Inferior parietal cortex (tissue), 1 donor: ENCODE data around the gene NXT1.
"Not testable (repeated sequence)": the region's sequence is repeated elsewhere in the genome, so short reads cannot be mapped to it uniquely, and the experiment has no call there.

Source experiments
- DNase-seq: peaks from one replicate; pipeline ENCODE4 v3.0.0-alpha.2; 2016; ENCODE audit errors: extremely low spot score

Gene NXT1

DNA sequence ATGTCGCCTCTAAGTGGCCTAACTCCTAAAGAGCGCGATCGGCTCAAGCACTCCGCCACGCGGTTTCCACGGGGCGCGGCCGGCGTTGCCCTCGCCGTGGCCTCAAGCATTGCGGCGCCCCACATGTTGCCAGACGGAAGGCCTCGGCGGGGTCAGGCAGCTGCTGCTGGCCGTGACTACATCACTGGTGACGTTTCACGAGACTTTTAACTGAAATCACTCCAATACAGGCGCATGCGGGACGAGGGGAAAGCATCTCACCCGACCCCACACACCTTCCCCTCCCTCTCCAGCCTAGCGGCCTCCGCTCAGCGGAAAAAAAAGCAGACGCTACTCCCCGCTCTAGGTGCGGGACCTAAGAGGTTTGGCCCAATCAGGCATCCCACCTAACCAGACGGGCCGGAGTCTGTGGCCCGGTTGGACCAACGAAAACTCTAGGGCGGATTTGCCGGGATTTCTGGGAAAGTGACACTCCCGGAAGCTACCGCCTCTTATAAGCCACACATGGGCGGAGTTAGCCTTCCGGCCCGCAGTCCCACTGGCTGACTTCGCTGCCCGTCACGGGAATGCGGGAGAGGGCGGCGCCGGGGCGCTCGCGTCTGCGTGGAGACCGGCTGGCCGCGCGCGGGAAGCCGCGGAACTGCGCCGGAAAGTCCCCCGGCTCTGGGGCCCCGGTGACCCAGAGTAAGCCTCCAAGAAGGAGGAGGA is at the start of gene NXT1:
Gene NXT1, plus strand, starts transcription at position 596 of the 708 bp plus-strand sequence. CDS start 3,251 bp downstream, outside the sequence.
- peak; percentile 99 for DNase-seq

GRCh38 chr20:23301436-23302050 is 49.0 kb upstream of the NXT1 start:
- DNase-seq: no peak

DNA sequence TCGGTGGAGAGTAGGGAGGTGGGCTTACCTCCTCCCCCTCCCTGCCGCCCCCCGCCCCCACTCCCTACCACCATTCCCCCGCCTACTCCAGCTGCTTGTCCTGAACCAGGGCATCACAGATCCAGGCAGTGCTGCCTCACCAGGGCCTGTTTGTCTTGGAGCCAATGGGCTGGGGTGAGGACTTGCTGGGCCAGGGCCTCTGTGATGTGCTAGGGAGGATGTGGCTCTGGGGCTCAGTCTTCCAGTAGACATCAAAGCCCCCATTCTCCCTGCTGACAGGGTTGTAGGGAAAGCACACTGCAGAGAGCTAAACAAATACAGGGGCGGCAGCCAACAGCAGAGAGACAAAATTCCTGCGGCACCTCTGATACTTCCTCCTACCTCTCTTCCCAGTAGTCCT is 48.2 kb upstream of the NXT1 start:
- no peak for DNase-seq

DNA sequence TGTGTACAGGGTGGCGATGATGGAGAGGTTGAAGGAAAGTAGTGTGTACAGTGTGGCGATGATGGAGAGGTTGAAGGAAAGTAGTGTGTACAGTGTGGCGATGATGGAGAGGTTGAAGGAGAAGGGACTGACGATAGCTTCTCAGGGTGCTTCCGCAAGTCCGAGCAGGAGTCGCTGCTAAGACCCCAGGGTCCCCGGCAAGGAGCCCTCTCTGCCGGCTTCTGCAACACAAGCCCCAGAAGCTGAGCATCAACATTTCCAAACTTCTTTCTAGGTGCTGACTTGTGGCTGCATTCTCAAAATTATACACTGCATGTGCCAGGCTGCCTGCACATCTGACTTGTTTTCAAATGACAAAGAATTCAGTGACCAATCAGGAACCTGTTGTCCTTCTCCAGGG is 47.8 kb upstream of the NXT1 start:
- DNase-seq: no peak

DNA sequence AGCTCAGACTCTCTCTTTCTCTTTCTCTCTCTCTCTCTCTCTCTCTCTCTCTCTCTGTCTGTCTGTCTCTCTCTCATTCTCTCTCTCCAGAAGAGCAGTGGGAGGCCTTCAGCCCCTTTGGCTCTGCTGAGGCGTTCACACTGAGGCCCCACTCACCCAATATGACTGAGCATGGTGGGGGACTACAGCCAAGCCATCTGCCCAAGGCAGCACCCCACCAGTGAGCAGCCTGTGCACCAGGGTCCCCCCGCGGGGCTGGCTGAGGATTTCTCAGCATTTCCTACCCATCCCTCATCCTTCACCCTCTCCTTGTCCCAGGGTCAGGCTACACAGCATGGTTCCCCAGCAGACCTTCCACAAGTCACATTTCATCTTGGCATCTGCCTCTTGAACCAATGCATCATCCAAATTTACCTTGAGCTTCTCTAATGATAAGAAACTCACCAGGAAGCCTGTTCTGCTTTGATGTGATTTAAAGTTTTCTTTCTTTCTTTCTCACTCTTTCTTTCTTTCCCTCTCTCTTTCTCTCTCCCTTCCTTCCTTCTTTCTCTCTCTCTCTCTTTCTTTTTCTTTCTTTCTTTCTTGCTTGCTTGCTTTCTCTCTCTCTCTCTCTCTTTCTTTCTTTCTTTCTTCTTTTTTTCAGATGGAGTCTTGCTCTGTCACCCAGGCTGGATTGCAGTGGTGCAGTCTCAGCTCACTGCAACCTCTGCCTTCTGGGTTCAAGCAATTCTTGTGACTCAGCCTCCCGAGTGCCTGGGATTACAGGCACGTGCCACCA is 47.1 kb upstream of the NXT1 start:
- DNase-seq: no peak

DNA sequence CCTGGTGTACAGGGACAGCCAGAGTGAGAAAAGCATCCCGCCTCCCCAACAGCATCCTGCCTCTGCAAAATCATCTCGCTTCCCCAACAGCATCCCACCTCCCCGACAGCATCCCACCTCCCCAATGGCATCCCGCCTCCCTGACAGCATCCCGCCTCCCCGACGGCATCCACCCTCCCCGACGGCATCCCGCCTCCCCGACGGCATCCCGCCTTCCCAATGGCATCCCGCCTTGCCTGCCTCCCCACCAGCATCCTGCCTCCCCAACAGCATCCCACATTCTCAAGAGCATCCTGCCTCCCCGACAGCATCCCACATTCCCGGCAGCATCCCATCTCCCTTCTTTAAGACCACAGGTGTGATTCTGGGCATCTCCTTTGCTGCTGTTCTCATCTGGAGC is 46.0 kb upstream of the NXT1 start:
- no peak for DNase-seq

- no peak for DNase-seq
These were observed 45.5 kb upstream of the NXT1 start for GRCh38 chr20:23305098-23305497.

GRCh38 chr20:23307393-23307792 is 43.2 kb upstream of the NXT1 start:
- DNase-seq: not testable (repeated sequence)

GRCh38 chr20:23308024-23308423 is 42.6 kb upstream of the NXT1 start:
- no peak for DNase-seq

DNA sequence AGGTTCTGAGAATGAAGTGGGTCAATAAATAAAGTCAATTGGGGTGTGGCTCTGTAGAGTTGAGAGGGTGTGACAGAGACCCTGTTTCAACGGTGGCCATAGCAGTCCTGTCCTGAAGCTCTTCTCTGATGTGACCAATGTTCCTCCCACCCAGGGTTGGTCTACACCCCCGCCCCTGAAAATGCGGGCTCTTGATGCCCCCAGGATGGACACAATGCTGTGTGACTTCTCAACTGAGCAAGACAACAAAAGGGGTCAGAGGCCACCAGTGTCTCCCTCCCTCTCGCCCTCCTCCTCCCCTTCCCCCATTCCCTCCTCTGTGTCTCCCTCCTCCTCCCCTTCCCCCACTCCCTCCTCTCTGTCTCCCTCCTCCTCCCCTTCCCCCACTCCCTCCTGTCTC is 41.7 kb upstream of the NXT1 start:
- DNase-seq: no peak

DNA sequence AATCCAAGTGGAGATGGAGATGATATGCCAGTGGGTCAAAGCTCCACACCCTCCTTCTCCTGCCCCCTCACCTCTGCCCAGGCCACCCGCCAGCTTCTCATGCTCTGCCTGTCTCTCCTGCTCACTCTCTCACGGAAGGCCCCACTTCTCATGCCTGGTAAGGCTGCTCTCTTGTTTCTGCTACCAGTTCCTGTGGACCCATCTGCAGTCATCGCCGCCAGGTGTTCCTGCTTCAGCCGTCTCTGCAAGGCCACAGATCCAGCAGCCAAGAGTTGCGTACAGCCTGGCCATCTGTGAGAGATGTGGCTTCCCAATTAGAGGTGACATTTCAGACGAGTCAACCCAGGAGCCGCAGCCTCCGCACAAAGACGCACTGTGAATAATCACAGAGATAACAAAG is 40.8 kb upstream of the NXT1 start:
- no peak for DNase-seq

GRCh38 chr20:23311947-23312506 is 38.6 kb upstream of the NXT1 start:
- DNase-seq: peak; percentile 7

DNA sequence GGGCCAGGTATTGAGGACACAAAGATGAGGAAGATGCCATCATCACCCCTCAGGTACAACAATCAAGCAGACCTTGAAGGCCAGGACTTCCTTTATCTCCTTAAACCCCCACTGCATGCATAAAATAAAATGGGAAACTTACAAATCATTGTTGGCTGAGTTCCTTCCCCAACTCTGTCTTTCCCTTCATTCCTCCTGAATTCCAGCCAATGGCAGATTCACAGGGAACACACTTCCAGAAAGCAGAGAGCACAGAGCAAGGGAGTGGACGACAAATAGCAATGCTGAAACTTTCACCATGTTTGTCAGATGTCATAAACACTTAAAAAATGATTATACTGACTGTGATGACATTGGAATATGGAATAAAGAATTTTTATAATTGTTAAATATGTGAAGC is 37.3 kb upstream of the NXT1 start:
- no peak for DNase-seq

DNA sequence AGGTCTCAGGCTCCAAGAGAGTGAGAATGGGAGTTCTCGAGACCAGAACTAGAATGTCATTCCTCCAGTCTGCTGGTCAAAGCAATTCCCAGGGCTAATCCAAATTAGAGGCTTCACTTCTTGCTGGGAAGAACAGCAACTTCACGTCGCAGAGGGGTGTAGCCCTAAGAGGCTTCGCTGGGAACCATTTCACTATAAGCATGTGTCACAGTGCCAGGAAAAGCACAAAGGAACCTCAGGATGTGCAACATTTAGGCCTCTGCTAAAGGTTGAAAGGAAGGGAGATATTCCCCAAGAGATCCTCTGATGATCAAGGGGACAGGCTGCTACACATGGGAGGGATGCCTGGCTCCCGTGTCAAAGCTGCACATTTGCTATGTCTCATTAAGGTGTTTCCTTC is 35.9 kb upstream of the NXT1 start:
- no peak for DNase-seq

DNA sequence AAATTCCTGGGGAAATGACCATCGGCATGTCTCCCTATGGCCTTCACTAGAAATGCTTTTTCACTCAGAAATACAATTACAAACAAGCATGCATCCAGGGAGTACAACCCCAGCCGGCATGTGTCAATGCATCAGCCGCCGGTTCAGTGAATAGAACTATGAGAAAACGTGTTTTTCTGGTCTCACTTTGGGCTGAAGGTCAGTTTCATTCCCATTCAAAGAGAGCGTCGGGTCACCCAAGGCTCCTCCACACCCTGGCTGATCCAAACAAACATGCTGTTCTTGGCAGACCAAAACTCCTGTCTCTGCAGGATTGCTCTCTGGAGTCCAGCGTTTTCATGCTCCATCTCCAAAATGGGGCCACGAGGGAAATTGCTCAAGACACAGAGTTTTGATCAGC is 35.5 kb upstream of the NXT1 start:
- DNase-seq: no peak

DNA sequence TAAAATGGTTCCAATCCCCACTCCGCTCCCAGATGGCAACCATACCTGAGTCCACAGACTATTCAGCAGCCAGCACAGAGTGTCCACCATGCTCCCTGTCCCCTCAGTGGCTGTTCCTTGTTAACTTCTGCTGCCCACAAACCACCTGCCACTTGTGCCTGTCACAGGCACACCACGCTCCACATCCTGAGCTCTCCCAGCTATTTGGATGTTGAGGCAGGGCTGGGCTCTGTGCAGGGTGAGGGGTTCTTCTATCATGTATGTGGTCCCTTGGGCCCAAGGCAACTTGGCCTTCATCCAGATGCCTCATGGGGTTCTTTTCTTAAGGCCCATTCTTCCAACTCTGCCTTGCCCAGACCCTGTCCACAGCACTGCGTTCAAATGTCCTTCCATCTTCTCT is 34.0 kb upstream of the NXT1 start:
- DNase-seq: no peak

- DNase-seq: no peak
These were observed 33.5 kb upstream of the NXT1 start for GRCh38 chr20:23317081-23317480.

- no peak for DNase-seq
These were observed 32.2 kb upstream of the NXT1 start for GRCh38 chr20:23318347-23318746.

- no peak for DNase-seq
These were observed 30.3 kb upstream of the NXT1 start for GRCh38 chr20:23320317-23320716.

DNA sequence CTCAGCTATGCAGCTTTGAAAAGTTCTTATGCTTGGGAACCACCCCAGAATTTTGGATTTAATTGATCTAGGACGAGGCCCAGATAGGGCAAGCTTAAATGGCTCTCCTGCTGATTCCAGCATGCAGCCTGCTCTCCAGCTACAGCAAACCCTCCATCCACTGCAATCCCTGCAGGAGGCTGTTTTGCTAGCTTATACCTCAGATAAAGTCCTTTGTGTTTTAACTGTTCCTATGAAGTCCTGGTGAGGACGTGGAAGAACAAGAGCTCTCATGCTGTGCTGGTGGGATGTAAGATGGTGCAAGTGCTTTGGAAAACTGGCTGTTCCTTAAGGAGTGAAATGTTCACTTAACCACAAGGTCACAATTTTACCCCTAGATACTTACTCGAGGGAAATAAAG is 25.5 kb upstream of the NXT1 start:
- no peak for DNase-seq

DNA sequence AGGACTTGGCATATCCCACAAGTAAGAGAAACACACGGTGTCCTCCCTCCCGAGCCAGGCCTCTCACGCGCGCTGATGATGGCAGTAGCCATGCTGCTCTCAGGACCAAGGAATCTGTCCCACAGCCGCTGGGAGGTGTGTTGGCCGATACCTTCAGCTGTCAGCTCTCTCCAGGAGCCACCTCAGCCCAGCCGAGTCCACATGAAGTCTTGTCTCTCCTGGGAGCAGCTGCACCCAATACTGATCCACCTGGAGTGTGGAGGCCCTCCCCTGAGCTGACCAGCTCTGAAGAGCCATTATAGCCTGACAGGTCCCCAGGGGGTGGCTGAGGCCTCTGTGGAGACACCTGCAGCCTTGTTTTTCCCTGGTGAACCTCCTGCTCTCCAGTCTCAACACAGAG is 23.8 kb upstream of the NXT1 start:
- DNase-seq: no peak

DNA sequence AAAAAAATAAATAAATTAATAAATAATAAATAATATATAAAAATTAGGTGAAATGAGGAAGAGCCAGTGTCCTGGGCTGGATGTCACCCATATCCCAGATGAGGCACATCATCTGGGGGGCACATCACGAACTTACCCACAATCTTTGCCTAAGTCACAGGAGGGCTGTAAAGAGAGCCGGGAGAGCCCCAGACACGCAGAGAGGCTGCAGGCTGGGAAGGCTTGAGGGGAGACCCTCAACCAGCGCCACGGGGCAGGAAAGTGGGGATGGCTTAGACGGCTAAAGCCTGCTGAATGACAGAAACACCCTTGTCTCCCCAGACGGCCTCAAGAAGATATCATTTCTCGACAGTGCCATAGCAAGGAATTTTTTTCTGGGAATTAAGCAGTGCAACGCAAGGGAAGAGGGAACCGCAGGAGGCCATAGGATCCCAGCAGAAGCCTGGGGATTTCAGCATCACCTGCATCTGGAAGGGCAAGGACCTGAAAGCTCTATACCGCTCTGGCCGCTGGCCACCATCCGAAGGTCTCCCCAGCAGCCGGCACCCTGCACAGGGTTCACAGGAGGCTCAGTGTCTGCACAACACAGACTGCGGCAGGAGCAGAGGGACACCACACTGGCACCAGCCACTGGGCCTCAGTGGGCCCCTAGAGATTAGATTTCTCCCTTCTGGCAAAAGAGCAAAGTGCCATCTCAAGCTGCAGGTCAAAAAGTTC is 22.8 kb upstream of the NXT1 start:
- no peak for DNase-seq
